HL-60 (cell line): ENCODE results near the gene FOXO3.

Experiments used
- GABPA ChIP-seq: IDR thresholded peaks from 2 replicates; pipeline ENCODE4 v1.6.1; 2012; ENCODE audit warnings: low read depth
- TF ChIP-seq, protein P1 (sequence below): IDR thresholded peaks from one replicate; pipeline ENCODE4 v1.5.1; 2011; ENCODE audit warnings: low read length, control low read depth, inconsistent platforms; ENCODE audit not compliant: insufficient read depth

DNA sequence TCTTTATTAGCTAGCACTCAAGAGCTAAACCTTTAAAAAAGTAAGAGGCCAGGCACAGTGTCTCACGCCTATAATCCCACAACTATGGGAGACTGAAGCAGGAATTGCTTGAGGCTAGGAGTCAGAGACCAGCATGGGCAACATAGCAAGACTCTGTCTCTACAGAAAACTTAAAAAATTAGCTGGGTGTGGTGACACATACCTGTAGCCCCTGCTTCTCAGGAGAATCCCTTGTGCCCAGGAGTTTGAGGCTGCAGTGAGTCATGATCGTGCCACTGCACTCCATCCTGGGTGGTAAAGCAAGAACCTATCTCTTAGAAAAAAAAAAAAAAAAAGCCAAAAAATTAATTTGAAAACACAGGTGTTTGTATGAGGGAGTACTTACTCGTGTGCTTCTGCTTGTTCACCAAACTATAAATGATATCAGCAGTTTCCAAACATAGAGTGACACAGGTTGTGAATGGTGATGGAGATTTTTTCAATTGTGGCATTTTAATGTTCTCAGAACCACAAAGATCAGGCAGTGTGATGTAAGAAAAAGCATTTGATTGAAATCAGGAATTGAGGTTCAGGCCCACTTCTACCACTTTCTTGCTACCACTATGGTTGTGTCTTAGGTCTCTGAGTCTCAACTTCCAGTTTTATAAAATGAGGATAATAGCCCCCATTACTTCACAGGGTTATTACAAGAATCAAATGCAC is 104.9 kb downstream of the FOXO3 start:
- TF ChIP-seq GABPA = no peak
- TF ChIP-seq, protein P1, sequence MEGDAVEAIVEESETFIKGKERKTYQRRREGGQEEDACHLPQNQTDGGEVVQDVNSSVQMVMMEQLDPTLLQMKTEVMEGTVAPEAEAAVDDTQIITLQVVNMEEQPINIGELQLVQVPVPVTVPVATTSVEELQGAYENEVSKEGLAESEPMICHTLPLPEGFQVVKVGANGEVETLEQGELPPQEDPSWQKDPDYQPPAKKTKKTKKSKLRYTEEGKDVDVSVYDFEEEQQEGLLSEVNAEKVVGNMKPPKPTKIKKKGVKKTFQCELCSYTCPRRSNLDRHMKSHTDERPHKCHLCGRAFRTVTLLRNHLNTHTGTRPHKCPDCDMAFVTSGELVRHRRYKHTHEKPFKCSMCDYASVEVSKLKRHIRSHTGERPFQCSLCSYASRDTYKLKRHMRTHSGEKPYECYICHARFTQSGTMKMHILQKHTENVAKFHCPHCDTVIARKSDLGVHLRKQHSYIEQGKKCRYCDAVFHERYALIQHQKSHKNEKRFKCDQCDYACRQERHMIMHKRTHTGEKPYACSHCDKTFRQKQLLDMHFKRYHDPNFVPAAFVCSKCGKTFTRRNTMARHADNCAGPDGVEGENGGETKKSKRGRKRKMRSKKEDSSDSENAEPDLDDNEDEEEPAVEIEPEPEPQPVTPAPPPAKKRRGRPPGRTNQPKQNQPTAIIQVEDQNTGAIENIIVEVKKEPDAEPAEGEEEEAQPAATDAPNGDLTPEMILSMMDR = no peak
